AG04449 (cell line): ENCODE results near the gene TRAPPC14.
"Not testable (repeated sequence)": the region's sequence is repeated elsewhere in the genome, so short reads cannot be mapped to it uniquely, and the experiment has no call there.

Source experiments
- CTCF ChIA-PET: fragments of 350-600 bp; formaldehyde crosslinking; extraction: SDS; loops from one replicate; lab custom pipeline; 2021; ENCODE audit warnings: antibody characterized with exemption; lab: Yijun Ruan, JAX
- POLR2A ChIA-PET: fragments of 400-600, 350-600 bp; formaldehyde crosslinking; extraction: SDS; loops from one replicate; lab custom pipeline; 2020; ENCODE audit warnings: antibody characterized with exemption, inconsistent platforms; lab: Yijun Ruan, JAX
- DNase-seq: peaks from one replicate; pipeline ENCODE4 v3.0.0-alpha.2; 2010; ENCODE audit warnings: low read depth, low spot score
- H3K4me3 ChIP-seq: 2 replicates; pipeline ENCODE4 v1.5.1; 2011; ENCODE audit warnings: low read depth, mild to moderate bottlenecking, control low read depth, low read length
- CTCF ChIP-seq: IDR thresholded peaks from one replicate; pipeline ENCODE4 v1.5.1; 2011; ENCODE audit warnings: mild to moderate bottlenecking, moderate library complexity, low read length, control low read depth, inconsistent platforms; ENCODE audit not compliant: insufficient read depth; ENCODE audit errors: missing control alignments

Gene TRAPPC14

GRCh38 chr7:100132697-100133151 lies 25.8 kb downstream of the TRAPPC14 start:
- no peak overlapping the region for H3K4me3 ChIP-seq
- DNase-seq, result no peak
- CTCF ChIA-PET, result interaction anchor here (0.6 to 11.8 kb wide), 34 partner anchors 8 to 719 kb away, joined by 3 to 298 read pairs (median 8); partner anchors contain the start of genes AP4M1, GPC2, LAMTOR4 and MCM7
- POLR2A ChIA-PET, result no interaction called here
- peak; percentile 93 for TF ChIP-seq CTCF

GRCh38 chr7:100132126-100132525 lies 26.4 kb downstream of the TRAPPC14 start:
- no peak overlapping the region for H3K4me3 ChIP-seq
- TF ChIP-seq CTCF, result no peak
- no peak for DNase-seq
- ChIA-PET POLR2A (no interaction called here), CTCF (interaction anchor here (0.6 to 11.8 kb wide), 32 partner anchors 7 to 275 kb away, joined by 3 to 298 read pairs (median 8); partner anchors contain the start of genes GPC2, LAMTOR4, PVRIG and STAG3)

- no peak for DNase-seq
- peak; percentile 91 for TF ChIP-seq CTCF
- POLR2A ChIA-PET, result no interaction called here
- CTCF ChIA-PET, result interaction anchor here (0.5 to 11.8 kb wide), 39 partner anchors 8 to 1125 kb away, joined by 3 to 298 read pairs (median 4); partner anchors contain the start of genes CNPY4, GPC2, LAMTOR4 and PVRIG
- H3K4me3 ChIP-seq, result no peak overlapping the region
Observed at GRCh38 chr7:100130608-100131453, 27.7 kb downstream of the TRAPPC14 start.

GRCh38 chr7:100130220-100130607 lies 28.3 kb downstream of the TRAPPC14 start:
- CTCF ChIA-PET, result interaction anchor here (0.6 to 11.8 kb wide), 29 partner anchors 8 to 275 kb away, joined by 3 to 298 read pairs (median 5); partner anchors contain the start of genes CNPY4, LAMTOR4, PVRIG and TRAPPC14
- H3K4me3 ChIP-seq, DNase-seq, POLR2A ChIA-PET: not testable (repeated sequence)

GRCh38 chr7:100128637-100128963 lies 29.9 kb downstream of the TRAPPC14 start:
- DNase-seq, result no peak
- TF ChIP-seq CTCF, result no peak
- POLR2A ChIA-PET, result interaction anchor here (1.0 kb wide), 1 partner anchor 135 kb away, joined by 3 read pairs; no protein-coding TSS in a partner anchor
- H3K4me3 ChIP-seq, result no peak overlapping the region
- CTCF ChIA-PET, result interaction anchor here (0.6 to 11.8 kb wide), 9 partner anchors 8 to 135 kb away, joined by 3 to 298 read pairs (median 5); partner anchors contain the start of genes CNPY4, LAMTOR4 and PVRIG

- CTCF ChIA-PET, result interaction anchor here (0.6 to 11.8 kb wide), 8 partner anchors 7 to 134 kb away, joined by 3 to 298 read pairs (median 14); partner anchors contain the start of genes CNPY4, LAMTOR4 and PVRIG
- no peak for DNase-seq
- no peak for TF ChIP-seq CTCF
- POLR2A ChIA-PET, result interaction anchor here (1.0 kb wide), 1 partner anchor 134 kb away, joined by 3 read pairs; no protein-coding TSS in a partner anchor
- peak overlapping the region; percentile 94 for H3K4me3 ChIP-seq
Observed at GRCh38 chr7:100127866-100128636, 30.5 kb downstream of the TRAPPC14 start.
